HG02678 (cell line): ENCODE results near the gene ING2.

Source experiments
- ATAC-seq: cut with Tn5 transposase; IDR thresholded peaks from one replicate; pipeline ENCODE4 v1.9.1; 2021; ENCODE audit warnings: mild to moderate bottlenecking, moderate library complexity; ENCODE audit not compliant: unreplicated experiment

Gene ING2

DNA sequence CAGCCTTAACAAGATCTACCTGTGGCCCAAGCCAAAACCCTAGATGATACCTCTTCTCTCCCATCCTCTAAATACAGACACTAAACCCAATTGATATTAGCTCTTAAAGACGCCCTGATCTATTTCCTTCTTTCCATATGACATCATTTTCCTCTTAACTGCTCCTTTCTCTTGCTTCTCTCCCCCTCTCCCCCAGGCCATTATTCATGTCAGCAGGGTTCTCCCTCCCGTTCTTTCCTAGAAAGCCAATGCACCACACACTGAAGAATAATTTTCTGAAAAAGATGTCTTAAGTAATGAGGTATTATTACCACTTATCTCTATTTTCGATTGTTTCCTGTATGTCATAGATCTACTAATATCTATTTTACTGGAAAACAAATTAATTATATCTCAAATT lies 9.7 kb upstream of the ING2 start:
- ATAC-seq = no peak

DNA sequence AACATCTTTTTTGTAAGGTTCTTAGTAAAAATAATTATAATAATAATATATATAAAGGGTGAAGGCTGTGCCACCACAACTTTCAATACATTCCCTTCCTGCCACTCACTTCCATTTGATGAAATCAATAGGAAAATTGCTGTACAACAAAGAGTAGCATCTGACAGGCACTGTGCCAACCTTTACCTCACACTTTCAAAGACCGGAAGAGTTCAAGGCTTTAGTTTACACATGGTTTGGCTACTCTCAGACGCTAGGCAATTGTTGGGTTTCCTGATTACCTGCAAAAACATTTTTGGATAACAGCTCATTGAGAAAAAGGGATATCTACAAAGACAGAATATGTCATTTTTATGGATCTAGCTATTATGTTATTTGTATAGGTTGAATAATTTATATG lies 5.5 kb upstream of the ING2 start:
- no peak for ATAC-seq

DNA sequence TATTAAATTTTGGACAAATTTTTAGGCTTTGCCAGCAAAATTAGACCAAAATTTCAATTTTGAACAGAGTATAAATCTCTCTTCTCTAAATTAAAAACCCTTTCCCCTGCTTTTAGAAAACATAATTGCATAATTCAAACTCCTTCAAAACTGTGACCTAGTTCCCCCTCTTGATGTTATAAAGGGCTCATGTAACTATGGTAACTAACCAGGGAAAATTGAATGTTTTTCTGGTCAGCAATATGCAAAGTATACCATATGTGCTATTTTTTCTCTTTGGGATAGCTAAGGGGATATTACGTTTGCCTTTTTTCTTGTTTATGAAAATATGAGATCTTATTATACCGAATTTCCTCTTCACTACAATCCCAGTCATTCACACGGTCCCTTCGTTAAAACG lies 5.1 kb upstream of the ING2 start:
- ATAC-seq = no peak

DNA sequence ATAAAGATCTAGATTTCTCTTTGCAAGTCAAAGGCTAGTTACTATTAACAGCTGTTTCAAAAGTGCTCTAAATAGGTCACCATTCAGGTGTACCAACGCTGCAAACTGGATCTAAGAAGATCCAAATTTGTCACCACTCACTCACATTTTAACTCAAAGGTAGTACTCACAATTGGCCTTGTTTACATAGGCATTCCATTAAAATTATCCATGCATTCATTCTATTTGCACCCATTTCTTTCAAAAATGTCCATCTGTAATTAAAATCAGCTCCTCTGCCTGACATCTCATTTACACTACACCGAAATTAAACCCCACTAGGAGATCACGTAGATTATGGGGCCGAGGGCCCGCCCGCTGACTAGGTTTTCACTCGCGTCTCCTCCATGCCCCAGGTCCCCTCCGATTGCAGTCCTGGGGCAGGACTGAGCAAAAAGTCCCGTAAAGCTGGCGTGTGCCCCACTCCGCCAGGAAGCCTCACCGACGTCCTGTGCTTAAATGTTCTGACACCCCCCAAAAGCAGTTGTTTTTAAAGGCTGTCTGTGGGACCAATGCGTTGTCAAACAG lies 1.3 kb upstream of the ING2 start:
- no peak for ATAC-seq

DNA sequence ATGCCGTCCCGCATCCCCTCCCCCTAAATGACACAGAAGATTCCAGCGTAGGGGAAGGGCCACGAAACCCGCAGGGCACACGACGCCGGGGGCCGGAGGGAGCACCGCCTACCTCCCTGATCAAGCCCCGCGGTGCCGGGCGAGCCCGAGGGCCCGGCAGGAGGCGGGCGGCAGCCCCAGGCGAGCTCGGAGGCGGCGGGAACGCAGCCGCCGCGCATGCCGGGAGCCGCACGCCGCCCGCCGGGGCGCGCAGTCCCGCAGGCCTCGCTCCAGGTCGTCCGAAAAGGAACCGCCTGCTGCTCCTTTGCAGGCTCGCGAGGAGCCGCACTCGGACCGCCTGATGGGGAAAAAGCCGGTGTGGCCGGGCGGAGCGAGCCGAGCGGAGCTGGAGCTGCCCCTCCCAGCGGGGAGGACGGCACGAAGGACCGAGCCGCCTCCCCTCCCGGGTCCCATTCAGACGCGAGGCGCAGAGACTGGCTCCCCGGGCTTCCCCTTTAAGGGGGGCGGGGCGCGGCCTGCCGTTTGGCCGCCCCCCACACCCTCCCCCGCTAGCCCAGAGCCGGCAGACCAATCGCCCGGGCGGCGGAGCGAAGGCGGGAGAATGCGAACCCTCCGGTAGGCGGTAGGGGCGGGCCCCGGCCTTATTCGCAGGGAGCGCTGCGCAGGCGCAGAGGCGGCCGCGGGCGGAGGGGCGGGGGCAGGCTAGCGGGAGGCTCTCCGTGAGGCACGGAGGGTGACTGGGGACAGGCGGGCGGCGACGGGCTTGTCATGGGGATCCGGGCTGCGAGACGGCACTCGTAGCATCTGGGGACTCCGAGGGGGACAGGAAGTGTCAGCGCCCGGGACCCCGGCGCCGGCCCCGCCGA lies 561 bp upstream of the ING2 start:
- peak; percentile 65 for ATAC-seq

DNA sequence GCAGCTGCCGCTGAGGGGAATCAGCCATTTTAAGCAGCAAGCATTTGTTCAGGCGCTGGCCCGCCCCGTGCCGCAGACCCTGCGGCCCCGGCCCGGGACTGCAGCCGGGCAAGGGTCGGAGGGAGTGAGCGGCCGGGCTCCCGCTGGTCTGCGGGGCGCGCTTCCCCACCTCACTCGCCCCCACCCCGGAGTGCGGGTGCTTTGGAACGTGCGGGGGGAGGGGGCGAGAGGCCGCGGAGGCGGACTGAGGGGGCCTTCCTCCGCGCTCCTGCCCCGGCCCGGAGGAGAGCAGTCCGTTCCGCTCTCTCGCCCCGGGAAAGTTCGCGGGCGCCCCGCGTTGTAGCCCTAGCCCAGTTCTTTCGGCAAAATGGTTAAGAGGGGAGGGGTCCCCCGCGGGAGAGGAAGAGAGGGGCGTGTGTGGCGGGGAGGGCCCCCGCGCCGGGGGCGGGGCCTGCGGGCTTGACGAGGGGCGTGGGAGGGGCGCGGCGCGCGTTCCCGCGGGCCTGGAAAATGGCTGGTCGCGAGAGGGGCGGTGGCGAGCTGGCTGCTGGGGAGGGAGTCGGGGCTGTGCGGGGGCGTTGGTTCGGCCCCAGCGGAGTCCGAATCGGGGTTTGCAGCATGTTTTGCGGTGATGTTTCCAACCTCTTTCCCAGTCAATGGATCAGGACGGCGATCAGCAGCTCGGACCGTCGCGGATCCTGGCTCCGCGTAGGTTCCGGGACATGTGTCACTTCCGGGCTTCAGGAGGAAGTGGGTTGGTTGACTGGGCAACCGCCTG lies 942 bp downstream of the ING2 start:
- peak; percentile 43 for ATAC-seq

DNA sequence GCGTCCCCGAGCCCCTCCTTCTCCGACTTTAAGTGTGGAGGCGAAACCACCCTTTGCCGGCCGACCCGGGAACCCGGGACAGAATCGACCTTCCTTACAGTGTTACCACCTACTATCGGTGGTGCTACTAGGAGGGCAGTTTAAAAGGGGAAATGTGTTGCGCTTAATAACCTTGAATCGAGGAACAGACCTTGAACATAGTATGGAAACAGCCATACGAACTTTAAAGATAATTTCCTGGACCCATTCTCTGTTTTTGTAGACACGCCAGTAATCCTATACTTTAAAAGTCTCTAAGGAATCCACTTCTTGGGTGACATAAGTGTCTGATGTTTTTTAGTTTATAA lies 1.5 kb downstream of the ING2 start:
- no peak for ATAC-seq

DNA sequence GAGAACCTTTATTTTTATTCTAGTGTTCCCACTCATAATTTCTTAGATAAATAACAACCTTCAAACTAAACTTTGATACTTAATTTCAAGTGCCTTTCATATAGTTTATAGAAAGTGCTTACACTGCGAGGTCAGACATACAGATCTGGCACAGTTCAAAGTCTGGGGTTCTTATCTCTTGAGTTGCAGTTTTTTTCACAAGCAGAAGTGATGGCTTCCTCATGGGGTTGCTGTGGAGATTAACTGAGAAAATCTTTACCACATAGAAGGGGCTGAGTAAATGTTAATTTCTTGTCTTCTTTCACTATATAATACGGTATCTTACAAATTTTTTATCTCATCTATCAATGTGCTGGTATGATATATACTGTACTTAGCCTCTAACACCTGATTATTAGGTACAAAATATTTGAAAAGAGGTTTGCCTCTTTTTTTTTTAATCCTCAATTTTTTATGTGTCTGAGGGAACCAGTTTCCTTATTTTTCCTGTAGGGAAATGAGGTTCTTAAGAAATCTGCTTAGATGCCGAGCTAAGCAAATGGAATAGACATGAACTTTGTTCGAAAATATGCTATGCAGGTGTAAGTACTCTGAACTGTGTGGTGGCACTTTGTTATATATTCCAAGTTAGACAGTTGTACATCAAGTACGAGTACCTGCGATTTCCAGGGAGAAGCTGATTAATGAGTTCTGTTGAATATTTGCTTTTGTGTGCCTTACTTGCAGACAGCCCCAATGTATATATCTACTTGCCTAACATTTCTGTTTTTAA lies 3.3 kb downstream of the ING2 start:
- ATAC-seq = no peak

DNA sequence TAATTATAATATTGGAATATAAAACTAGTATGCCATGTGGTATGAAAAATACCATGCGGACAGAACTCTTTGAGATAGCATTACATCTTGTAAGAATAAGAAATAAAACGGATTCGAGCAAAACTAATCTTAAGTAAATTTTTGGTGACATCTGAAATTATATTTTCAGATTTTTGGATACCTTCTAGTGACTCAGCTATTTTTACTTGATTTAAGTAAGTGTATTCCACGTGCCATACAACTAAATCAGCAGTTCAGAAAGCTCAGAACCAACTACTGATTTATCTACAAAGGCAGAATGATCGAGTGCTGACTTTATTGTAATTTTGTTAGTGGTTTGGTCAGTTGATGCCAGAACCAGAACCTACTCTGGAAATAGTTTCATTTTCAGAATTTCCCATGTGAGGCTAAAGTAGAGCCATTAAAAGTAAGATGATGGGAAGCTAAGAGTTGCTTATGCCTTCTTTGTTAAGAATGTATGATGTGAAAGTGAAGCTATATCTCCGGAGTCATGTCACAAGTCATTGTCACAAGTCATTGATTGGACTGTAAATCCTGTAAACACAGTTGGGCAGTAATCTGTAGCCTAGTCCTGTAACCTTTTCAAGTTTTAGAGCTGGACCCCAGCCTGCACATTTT lies 4.0 kb downstream of the ING2 start:
- ATAC-seq = no peak

DNA sequence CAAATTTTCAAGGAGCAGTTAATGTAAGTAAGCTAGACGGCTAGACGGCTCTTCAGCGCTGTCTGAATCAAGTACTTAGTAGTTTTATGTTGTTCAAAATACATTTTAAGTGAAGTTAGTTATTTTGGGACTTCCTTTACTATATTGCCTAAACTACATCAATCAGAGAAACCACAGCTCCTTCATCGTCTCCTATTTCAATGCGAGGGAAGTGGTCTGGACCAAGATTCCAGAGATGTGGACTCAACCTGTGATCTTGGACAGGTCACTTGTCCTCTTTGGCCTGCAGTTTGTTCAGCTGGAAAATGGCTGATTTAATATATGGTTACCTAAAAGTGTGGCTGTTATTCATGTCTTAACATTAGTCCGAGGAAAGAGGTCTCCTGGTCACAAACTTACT lies 10.6 kb downstream of the ING2 start:
- no peak for ATAC-seq

DNA sequence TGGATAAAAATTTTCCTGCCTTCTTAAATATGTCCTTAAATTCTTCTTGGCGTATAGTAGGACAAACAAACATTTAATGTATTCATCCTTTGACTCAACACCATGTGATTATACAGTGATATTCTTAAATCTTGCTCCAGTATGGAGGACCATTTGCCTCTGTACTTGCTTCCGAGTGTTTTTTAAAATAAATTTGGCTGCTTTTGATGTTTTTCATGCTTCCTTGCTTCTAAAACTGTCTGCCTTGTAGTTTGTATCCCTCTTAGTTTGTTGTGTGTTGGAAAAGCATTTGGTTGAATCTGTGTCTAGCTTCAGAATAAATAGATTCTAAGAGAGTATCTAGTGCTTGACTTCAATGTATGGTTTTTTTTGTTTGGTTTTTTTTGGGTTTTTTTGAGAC lies 12.3 kb downstream of the ING2 start:
- no peak for ATAC-seq

DNA sequence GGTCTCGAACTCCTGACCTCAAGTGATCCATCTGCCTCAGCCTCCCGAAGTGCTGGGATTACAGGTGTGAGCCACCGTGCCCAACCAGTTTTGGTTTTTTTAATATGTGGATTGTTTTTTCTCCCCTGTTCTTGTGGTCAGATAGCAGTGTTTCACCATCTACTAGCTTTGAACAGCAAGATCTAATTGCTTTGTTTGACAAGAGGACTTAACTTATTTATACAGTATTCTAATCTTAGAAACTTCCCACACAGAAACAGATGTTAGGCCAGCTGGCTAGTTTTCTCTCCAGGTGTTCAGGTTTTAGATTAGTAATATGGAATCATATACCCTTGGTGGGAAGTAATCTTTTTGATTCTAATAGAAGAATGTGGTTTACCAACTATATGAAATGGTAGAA lies 12.9 kb downstream of the ING2 start:
- ATAC-seq = no peak

DNA sequence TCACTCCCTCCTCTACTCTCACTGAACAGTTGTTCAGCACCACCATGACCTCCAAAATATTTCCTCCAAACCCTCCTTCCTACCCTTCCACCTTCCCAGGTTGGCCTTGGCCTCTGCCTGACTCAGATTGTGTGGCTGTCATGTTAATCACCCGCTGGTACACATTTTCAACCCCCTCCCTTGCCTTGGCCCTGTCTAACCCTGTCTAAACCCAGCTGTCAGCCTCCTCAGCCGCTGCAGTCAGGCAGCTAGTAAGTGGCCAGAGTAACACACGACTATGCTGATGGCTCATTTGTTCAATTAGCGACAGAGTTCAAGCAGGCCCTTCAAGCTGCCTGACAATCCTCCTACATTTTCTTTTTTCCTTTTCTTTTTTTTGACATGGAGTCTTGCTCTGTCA lies 18.0 kb downstream of the ING2 start:
- ATAC-seq = no peak

DNA sequence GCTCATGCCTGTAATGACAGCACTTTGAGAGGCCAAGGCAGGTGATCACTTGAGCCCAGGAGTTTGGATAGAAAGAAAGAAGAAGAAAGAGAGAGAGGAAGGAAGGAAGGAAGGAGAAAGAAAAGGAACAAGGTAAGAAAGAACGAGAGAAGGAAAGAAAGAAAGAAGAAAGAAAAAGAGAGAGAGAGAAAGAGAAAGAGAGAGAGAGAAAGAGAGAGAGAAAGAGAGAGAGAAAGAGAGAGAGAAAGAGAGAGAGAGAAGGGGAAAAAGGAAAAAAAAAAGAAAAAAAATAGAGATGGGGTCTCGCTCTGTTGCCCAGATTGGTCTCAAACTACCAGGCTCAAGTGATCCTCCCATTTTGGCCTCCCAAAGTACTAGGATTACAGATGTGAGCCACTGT lies 22.5 kb downstream of the ING2 start:
- ATAC-seq = no peak

DNA sequence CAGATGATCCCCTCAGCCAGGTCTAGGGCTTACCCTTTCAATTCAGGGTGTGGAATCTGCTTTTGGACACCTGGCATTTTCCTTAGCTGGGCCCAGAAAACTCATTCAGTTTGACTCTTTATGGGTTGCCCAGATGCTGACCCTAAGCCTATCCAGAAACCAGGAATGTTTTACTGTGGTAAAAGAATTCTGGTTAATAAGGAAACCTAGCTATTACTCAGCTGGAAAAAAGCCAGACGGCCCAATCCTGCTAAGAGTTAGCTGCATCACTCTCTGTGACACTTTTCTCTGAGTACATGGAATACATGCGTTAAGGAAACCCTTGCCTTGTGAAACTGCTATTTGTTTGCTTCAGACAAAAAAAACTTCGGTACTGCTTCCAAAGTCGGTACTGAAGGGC lies 28.0 kb downstream of the ING2 start:
- ATAC-seq = no peak

DNA sequence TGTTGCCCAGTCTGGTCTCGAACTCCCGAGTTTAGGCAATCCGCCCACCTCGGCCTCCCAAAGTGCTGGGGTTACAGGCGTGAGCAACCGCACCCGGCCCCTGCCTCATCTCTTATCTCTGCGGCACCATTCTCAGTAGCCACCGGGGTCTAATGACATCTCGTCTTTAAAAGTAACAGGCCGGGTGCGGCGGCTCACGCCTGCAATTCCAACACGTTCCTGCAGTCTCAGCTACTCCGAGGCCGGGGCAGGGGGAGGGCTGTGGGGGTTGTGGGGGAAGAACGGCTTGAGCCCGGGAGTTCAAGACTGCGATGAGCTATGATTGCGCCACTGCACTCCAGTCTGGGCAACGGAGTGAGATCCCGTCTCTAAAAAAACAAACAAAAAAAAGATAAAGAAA lies 28.8 kb downstream of the ING2 start:
- ATAC-seq = no peak

DNA sequence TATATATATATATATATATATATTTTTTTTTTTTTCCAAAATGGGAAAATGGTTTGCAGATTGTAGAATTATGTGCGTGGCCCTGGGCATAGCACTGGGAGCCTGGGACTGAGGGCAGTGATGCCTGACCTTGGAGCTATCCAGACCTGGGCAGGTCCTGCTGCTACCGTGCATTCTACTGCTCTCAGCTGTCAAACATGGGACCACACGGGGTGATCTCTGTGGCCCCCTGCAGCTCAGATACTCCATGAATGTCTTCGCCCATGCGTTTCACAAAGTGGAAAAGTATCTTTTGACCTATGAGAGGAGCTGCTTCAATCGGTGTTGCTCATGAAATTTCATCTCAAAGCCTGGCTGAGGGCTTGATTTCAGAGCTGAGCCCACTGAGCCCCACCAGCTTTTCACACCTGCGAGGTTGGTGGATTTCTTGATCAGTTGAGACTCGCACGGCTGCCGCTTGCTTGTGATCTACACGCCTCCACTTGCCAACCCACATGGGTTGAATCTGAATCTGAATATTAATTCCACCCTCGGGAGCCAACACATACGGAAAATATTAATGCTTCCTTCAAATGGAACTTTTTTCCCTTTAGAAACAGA lies 35.7 kb downstream of the ING2 start:
- no peak for ATAC-seq

DNA sequence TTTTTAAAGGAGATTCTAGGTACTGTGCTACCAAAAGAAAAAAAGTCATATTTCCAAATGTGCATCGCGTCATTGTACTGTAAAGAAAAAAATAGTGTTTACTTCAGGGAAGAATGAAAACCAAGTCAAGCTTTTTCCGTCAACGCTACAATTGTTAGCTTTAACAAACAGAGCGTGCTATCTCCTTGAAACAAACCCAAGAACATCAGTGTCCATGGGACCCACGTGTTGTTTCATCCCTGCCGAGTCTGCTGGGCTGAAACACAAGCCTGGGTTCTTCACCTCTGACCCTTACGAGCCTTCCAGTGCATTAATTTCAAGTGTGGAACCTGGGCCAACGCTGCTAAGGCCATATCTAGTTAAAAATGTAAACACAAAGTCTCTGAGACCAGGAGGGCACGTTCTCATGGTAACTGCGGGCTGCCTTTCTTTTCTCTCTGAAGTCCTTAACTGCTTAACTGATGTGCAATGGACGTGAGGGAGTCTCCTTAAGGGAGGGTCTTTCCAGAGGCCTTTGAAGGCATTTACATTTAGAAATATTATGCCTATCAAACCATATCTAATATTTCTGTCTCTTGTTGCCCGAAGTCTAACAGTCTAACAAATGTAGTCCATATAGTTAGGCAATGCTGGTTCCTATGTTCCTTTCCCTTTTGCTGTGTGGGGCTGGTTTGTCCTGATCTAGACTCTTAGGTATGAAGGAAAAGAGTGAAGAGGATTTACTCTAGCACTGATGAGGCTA lies 36.3 kb downstream of the ING2 start:
- ATAC-seq = no peak

DNA sequence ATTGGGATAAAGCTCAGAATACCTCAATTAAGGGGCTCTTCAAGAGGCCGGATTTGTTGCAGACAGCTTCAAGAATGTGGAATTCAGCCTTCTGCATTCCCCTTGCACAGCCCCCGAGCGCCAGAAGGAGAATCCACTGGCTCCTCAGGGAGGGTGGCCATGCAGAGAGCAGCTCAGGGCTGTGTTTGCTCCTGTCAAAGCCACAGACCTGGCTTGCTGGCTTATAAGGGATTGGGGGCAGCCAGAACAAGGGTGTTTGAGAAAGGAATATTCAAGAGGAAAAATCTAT lies 36.8 kb downstream of the ING2 start:
- no peak for ATAC-seq

DNA sequence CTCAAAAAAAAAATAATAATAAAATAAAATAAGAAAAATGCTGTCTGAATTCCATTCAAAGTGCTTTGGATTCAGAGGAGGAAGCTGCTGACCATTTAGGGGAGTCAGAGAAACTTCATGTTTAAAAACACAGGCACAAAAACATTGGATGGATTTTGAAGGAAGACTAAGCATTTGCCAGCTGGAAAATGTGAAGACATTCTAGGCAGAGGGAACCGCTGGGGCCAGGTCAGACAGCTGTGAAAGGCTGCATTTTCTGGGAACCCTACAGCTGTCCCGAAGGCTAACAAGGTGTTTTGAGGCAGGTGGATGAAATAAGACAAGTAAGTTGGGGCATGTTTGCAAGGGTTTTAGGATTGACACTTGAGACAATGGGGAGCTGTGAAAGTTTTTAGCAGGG lies 38.6 kb downstream of the ING2 start:
- no peak for ATAC-seq
